Activated naive CD4-positive, alpha-beta T cell treated with anti-CD3 and anti-CD28 coated beads, Interleukin-2, amount 50 U/mL, for 72 hours (primary cell): ENCODE results near the gene MYL7. TPM values are rescaled to one million over a fixed set of nuclear protein-coding genes. Genes with fewer than 3 reads are reported as not detected.
A peak's percentile ranks its signal among the peaks of the same experiment; 100 is the strongest.

Experiments used
- ATAC-seq, 2 donors: fragments of 150-1000 bp; cut with Tn5 transposase; 2 replicates each; pipeline ENCODE4 v1.10.0; 2021; ENCODE audit warnings: mild to moderate bottlenecking in 2 of 2, moderate library complexity in 2 of 2
- DNase-seq, 2 donors: peaks; one replicate each; pipeline ENCODE4 v3.0.0; 2021 to 2022; ENCODE audit warnings: low spot score in 2 of 2
- H3K27ac Mint-ChIP-seq, 2 donors: one replicate each; pipeline ENCODE4 v1.8.0; 2022; ENCODE audit warnings: mild to moderate bottlenecking in 2 of 2, mixed read lengths in 2 of 2
- H3K36me3 Mint-ChIP-seq, 2 donors: one replicate each; pipeline ENCODE4 v1.8.0; 2022; ENCODE audit warnings: mixed read lengths in 2 of 2
- H3K9me3 Mint-ChIP-seq, 2 donors: one replicate each; pipeline ENCODE4 v1.8.0; 2022; ENCODE audit warnings: mixed read lengths in 2 of 2
- total RNA-seq, 2 donors: library from RNA; stranded (reverse); gene quantifications; one replicate each; pipeline ENCODE4 v1.2.3, GENCODE V29; 2022

Gene MYL7
- total RNA-seq, 2 donors from 2014 or later: not detected

- Mint-ChIP-seq H3K9me3 (no peaks in the 10 kb centered on the region), H3K27ac (no peak overlapping the region), H3K36me3 (no peaks in the 10 kb centered on the region)
- ATAC-seq (peak; percentile 52 to 59), DNase-seq (peak in 1 of 2 donors; percentile 23)
Observed at GRCh38 chr7:44145479-44145968, 4.4 kb upstream of the MYL7 start.

- Mint-ChIP-seq H3K36me3 (no peaks in the 10 kb centered on the region), H3K9me3 (no peaks in the 10 kb centered on the region), H3K27ac (no peak overlapping the region)
- ATAC-seq (no peak), DNase-seq (no peak)
Observed at GRCh38 chr7:44144968-44145478, 3.9 kb upstream of the MYL7 start.

GRCh38 chr7:44144426-44144967 is 3.4 kb upstream of the MYL7 start:
- no peaks in the 10 kb centered on the region for H3K9me3 Mint-ChIP-seq
- no peak for ATAC-seq
- H3K36me3 Mint-ChIP-seq: no peaks in the 10 kb centered on the region
- no peak for DNase-seq
- H3K27ac Mint-ChIP-seq: no peak overlapping the region

GRCh38 chr7:44143646-44144250 is 2.6 kb upstream of the MYL7 start:
- Mint-ChIP-seq H3K36me3 (no peaks in the 10 kb centered on the region), H3K27ac (no peak overlapping the region), H3K9me3 (no peaks in the 10 kb centered on the region)
- ATAC-seq (no peak), DNase-seq (no peak)

- ATAC-seq: no peak
- Mint-ChIP-seq H3K36me3 (no peaks in the 10 kb centered on the region), H3K27ac (no peak overlapping the region), H3K9me3 (no peaks in the 10 kb centered on the region)
- no peak for DNase-seq
Observed at GRCh38 chr7:44142028-44142427, 896 bp upstream of the MYL7 start.

GRCh38 chr7:44140341-44140740 is 791 bp downstream of the MYL7 start:
- ATAC-seq: no peak
- Mint-ChIP-seq H3K27ac (no peak overlapping the region), H3K36me3 (no peaks in the 10 kb centered on the region), H3K9me3 (no peaks in the 10 kb centered on the region)
- DNase-seq: no peak

- DNase-seq: no peak
- peak overlapping the region in 1 of 2 donors; percentile 17 for H3K27ac Mint-ChIP-seq
- no peaks in the 10 kb centered on the region for H3K36me3 Mint-ChIP-seq
- ATAC-seq: no peak
- no peaks in the 10 kb centered on the region for H3K9me3 Mint-ChIP-seq
Observed at GRCh38 chr7:44139311-44140010, 1.7 kb downstream of the MYL7 start.

- Mint-ChIP-seq H3K36me3 (no peaks in the 10 kb centered on the region), H3K9me3 (no peaks in the 10 kb centered on the region), H3K27ac (no peak overlapping the region)
- DNase-seq (no peak), ATAC-seq (no peak)
Observed at GRCh38 chr7:44138698-44139097, 2.4 kb downstream of the MYL7 start.

GRCh38 chr7:44136731-44137130 is 4.4 kb downstream of the MYL7 start:
- DNase-seq (no peak), ATAC-seq (no peak)
- H3K9me3 Mint-ChIP-seq: no peaks in the 10 kb centered on the region
- no peak overlapping the region for H3K27ac Mint-ChIP-seq
- no peaks in the 10 kb centered on the region for H3K36me3 Mint-ChIP-seq

- ATAC-seq: no peak
- Mint-ChIP-seq H3K9me3 (no peaks in the 10 kb centered on the region), H3K27ac (no peak overlapping the region), H3K36me3 (no peaks in the 10 kb centered on the region)
- no peak for DNase-seq
Observed at GRCh38 chr7:44134943-44135628, 6.0 kb downstream of the MYL7 start.

GRCh38 chr7:44133295-44133694 is 7.8 kb downstream of the MYL7 start:
- DNase-seq (no peak), ATAC-seq (no peak)
- Mint-ChIP-seq H3K36me3 (no peaks in the 10 kb centered on the region), H3K9me3 (no peaks in the 10 kb centered on the region), H3K27ac (peak overlapping the region in 1 of 2 donors; percentile 65)

GRCh38 chr7:44132039-44132438 is 9.1 kb downstream of the MYL7 start:
- ATAC-seq: no peak

GRCh38 chr7:44131173-44132029 is 9.7 kb downstream of the MYL7 start:
- no peak overlapping the region for H3K27ac Mint-ChIP-seq
- no peaks in the 10 kb centered on the region for H3K9me3 Mint-ChIP-seq
- peak; percentile 41 to 55 for ATAC-seq

More at GRCh38 chr7:44132039-44132438, 9.1 kb downstream of the MYL7 start:
- no peak overlapping the region for H3K27ac Mint-ChIP-seq
- no peaks in the 10 kb centered on the region for H3K9me3 Mint-ChIP-seq
- H3K36me3 Mint-ChIP-seq: no peaks in the 10 kb centered on the region
- DNase-seq: no peak

GRCh38 chr7:44128721-44129582 is 12.2 kb downstream of the MYL7 start:
- no peak overlapping the region for H3K27ac Mint-ChIP-seq
- no peaks in the 10 kb centered on the region for H3K36me3 Mint-ChIP-seq
- ATAC-seq (no peak), DNase-seq (no peak)
- H3K9me3 Mint-ChIP-seq: no peaks in the 10 kb centered on the region

More at GRCh38 chr7:44131173-44132029, 9.7 kb downstream of the MYL7 start:
- DNase-seq: no peak
- H3K36me3 Mint-ChIP-seq: no peaks in the 10 kb centered on the region

GRCh38 chr7:44127161-44127560 is 14.0 kb downstream of the MYL7 start:
- DNase-seq (no peak), ATAC-seq (no peak)
- Mint-ChIP-seq H3K9me3 (no peaks in the 10 kb centered on the region), H3K36me3 (peaks cover 5 to 8% of the 10 kb centered on the region in 2 donors), H3K27ac (no peak overlapping the region)
